HepG2 (cell line): ENCODE data around the gene ALG10. TPM values are rescaled to one million over a fixed set of nuclear protein-coding genes. Genes with fewer than 3 reads are reported as not detected.

Experiments used
- ATAC-seq: fragments of 200-7000 bp; cut with Tn5 transposase; 3 replicates; pipeline ENCODE4 v1.9.1; 2020; ENCODE audit warnings: mild to moderate bottlenecking, moderate library complexity
- BruUV-seq: library from RNA; stranded (reverse); fragments of 400-500 nt; replicated peaks from 2 replicates; lab custom pipeline; 2021; lab: Mats Ljungman, UMichigan
- CTCF ChIA-PET: fragments of 300-600 bp; formaldehyde crosslinking; extraction: SDS; loops from one replicate; lab custom pipeline; 2021; ENCODE audit warnings: low total read pairs, inconsistent platforms, low intra/inter-chr PET ratio; lab: Yijun Ruan, JAX
- POLR2A ChIA-PET: fragments of 350-600 bp; sonication (Branson Sonifier 250); formaldehyde crosslinking; loops from one replicate; lab custom pipeline; 2020; ENCODE audit warnings: antibody characterized with exemption, inconsistent platforms; lab: Yijun Ruan, JAX
- DNase-seq: peaks from one replicate; pipeline ENCODE4 v3.0.0-alpha.2; 2015; ENCODE audit warnings: low spot score
- FAIRE-seq: peaks from 3 replicates; lab custom pipeline; 2011; peaks lifted over from hg19 to GRCh38; lab: Jason Lieb, UNC
- H2AFZ ChIP-seq: one replicate; pipeline ENCODE4 v1.6.1; 2011; ENCODE audit warnings: low read length, inconsistent platforms
- H3K27ac ChIP-seq: fragments of 300-600 bp; 3 replicates; pipeline ENCODE4 v1.8.0; 2011; ENCODE audit warnings: mixed run types, mild to moderate bottlenecking, mixed read lengths, low read length, inconsistent platforms; ENCODE audit not compliant: insufficient read depth; ENCODE audit errors: extremely low read length
- H3K27me3 ChIP-seq, 2 experiments: fragments of 200-600 bp in 1 of 2; 2 replicates in 1 of 2; 3 replicates in 1 of 2; pipeline versions ENCODE4 v1.6.0 to v1.8.0; 2011; ENCODE audit warnings: low read length in 2 of 2, mild to moderate bottlenecking in 2 of 2, moderate library complexity in 2 of 2, inconsistent platforms in 1 of 2; ENCODE audit not compliant: insufficient read depth in 2 of 2, control insufficient read depth in 1 of 2
- H3K36me3 ChIP-seq, 2 experiments: fragments of 200-600 bp in 1 of 2; replicated peaks in 1 of 2; 2 replicates in 1 of 2; 3 replicates in 1 of 2; pipeline versions ENCODE4 v1.5.1 to v1.8.0; 2011; ENCODE audit warnings: low read length in 2 of 2, inconsistent platforms in 1 of 2; ENCODE audit not compliant: insufficient read depth in 2 of 2, control insufficient read depth in 1 of 2
- H3K4me1 ChIP-seq: 2 replicates; pipeline ENCODE4 v1.5.1; 2012; ENCODE audit warnings: low read length, inconsistent platforms; ENCODE audit not compliant: insufficient read depth
- H3K4me2 ChIP-seq: 2 replicates; pipeline ENCODE4 v1.6.0; 2011; ENCODE audit warnings: low read depth, low read length, inconsistent platforms
- H3K4me3 ChIP-seq, 3 experiments: fragments of 200-600 bp in 1 of 3; sonication (generic), shearing (Covaris generic) in 1 of 3; replicated peaks in 1 of 3; 2 replicates each; pipeline ENCODE4 v1.5.1; 2011 to 2016; ENCODE audit warnings: low read length in 3 of 3, inconsistent platforms in 2 of 3, low read depth in 2 of 3, mild to moderate bottlenecking in 2 of 3, control low read depth in 1 of 3, mixed read lengths in 1 of 3; ENCODE audit not compliant: insufficient read depth in 1 of 3
- H3K79me2 ChIP-seq: one replicate; pipeline ENCODE4 v1.6.1; 2011; ENCODE audit warnings: low read length, inconsistent platforms; ENCODE audit not compliant: insufficient read depth
- H3K9ac ChIP-seq: 2 replicates; pipeline ENCODE4 v1.6.0; 2011; ENCODE audit warnings: mild to moderate bottlenecking, low read depth, low read length, inconsistent platforms; ENCODE audit not compliant: insufficient read depth
- H3K9me3 ChIP-seq: 2 replicates; pipeline ENCODE4 v1.5.1; 2012; ENCODE audit warnings: mild to moderate bottlenecking, low read length
- H4K20me1 ChIP-seq: 2 replicates; pipeline ENCODE4 v1.6.0; 2011; ENCODE audit warnings: inconsistent platforms, mild to moderate bottlenecking, low read length, moderate library complexity; ENCODE audit not compliant: insufficient read depth
- SOX6 ChIP-seq, 2 experiments: fragments of 450-650 bp in 1 of 2; sonication (generic) in 1 of 2; formaldehyde crosslinking in 1 of 2; IDR thresholded peaks; 2 replicates each; pipeline versions ENCODE4 v1.4.0 to v1.6.1; 2017 to 2020; ENCODE audit warnings: antibody characterized with exemption in 1 of 2, mild to moderate bottlenecking in 1 of 2, missing genetic modification reagents in 1 of 2
- ZKSCAN5 ChIP-seq: sonication (generic); formaldehyde crosslinking; IDR thresholded peaks from 2 replicates; pipeline ENCODE4 v1.5.1; 2020; ENCODE audit warnings: mild to moderate bottlenecking, missing genetic modification reagents
- ZNF749 ChIP-seq: sonication (generic); formaldehyde crosslinking; IDR thresholded peaks from 2 replicates; pipeline ENCODE4 v1.8.0; 2022; ENCODE audit warnings: mild to moderate bottlenecking, missing genetic modification reagents, moderate library complexity, borderline replicate concordance
- WGBS: methylation state at CpG from one replicate; pipeline ENCODE4 v1.1.6; 2017; ENCODE audit warnings: low lambda C conversion rate; 5-methylcytosine and 5-hydroxymethylcytosine counted together
- in situ Hi-C: cut with HindIII; loops from 2 replicates; pipeline ENCODE4 v1.10.0; 2017; ENCODE audit warnings: low pct_unique_long_range_greater_than_20kb; ENCODE audit not compliant: extremely low pct_ligation_motif_present
- intact Hi-C: fragments of 100-400 bp; cut with micrococcal nuclease; formaldehyde crosslinking; loops from one replicate; pipeline ENCODE4 v1.10.0; 2022; ENCODE audit not compliant: unreplicated experiment
- polyA plus RNA-seq, 8 experiments: library from polyadenylated mRNA; depleted of rRNA in 3 of 8; stranded (reverse) in 7 of 8; unstranded in 1 of 8; fragments of >200 nt; fragmentation: Illumina TruSeq in 4 of 8; extraction: Trizol in 4 of 8; gene quantifications; 2 replicates each; pipeline versions ENCODE4 v1.2.1 to v1.2.3, GENCODE V29; 2011 to 2016; ENCODE audit warnings: low read depth in 4 of 8, missing spikeins in 1 of 8, mixed read lengths in 1 of 8; ENCODE audit not compliant: insufficient read depth in 1 of 8
- total RNA-seq, 5 experiments: library from RNA; depleted of rRNA; stranded (reverse); fragments of >200 nt; fragmentation: Illumina TruSeq; extraction: Trizol; gene quantifications; 2 replicates each; pipeline ENCODE4 v1.2.3, GENCODE V29; 2016; ENCODE audit warnings: low read depth in 1 of 5
- TF ChIP-seq, protein P1 (sequence below): sonication (generic); formaldehyde crosslinking; IDR thresholded peaks from 2 replicates; pipeline ENCODE4 v1.8.1; 2023; ENCODE audit warnings: mild to moderate bottlenecking, inconsistent platforms, moderate library complexity, missing genetic modification reagents, borderline replicate concordance
- TF ChIP-seq, protein P2 (sequence below): sonication (generic); formaldehyde crosslinking; IDR thresholded peaks from 2 replicates; pipeline ENCODE4 v1.5.0; 2020; ENCODE audit warnings: mild to moderate bottlenecking, missing genetic modification reagents

ALG10 gene
- total and polyA plus RNA-seq, 2 of the 13 experiments (the other 11 are each of a cell fraction or from before 2014, with no cell fraction given): 7.9 to 17.4 TPM

DNA sequence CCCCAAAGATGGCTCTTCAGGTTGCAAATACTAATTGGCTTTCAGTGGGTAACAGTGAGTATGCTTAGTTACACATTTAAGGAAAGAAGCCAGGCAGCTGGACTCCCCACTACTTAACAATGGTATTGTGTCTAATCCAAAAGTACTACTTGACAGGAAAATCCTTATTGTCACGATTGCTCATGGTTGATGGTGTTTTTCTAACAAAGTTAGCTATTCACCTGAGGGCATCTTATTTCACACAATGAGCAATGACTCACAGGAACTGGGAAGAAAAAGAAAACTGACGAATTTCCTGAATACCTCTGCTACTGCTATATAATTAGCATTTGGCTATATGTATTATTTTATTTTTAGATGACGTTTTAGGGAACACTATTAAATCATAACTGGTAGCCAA is 33.4 kb upstream of the ALG10 start:
- FAIRE-seq (no peak), DNase-seq (no peak), ATAC-seq (no peak)
- H3K9ac ChIP-seq: no peak overlapping the region
- in situ Hi-C loops: no loop called here
- POLR2A ChIA-PET: no interaction called here
- no peaks in the 10 kb centered on the region for H3K79me2 ChIP-seq
- H3K36me3 ChIP-seq: no peaks in the 10 kb centered on the region
- TF ChIP-seq, protein P1, sequence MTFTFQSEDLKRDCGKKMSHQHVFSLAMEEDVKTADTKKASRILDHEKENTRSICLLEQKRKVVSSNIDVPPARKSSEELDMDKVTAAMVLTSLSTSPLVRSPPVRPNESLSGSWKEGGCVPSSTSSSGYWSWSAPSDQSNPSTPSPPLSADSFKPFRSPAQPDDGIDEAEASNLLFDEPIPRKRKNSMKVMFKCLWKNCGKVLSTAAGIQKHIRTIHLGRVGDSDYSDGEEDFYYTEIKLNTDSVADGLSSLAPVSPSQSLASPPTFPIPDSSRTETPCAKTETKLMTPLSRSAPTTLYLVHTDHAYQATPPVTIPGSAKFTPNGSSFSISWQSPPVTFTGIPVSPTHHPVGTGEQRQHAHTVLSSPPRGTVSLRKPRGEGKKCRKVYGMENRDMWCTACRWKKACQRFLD (CRISPR knock-in tag): no peak
- TF ChIP-seq ZNF749 (no peak), ZKSCAN5 (CRISPR knock-in tag) (no peak), SOX6 (IDR thresholded peaks at IDR 0.05) (no peak), SOX6 (CRISPR knock-in tag; IDR thresholded peaks at IDR 0.05) (no peak)
- TF ChIP-seq, protein P2, sequence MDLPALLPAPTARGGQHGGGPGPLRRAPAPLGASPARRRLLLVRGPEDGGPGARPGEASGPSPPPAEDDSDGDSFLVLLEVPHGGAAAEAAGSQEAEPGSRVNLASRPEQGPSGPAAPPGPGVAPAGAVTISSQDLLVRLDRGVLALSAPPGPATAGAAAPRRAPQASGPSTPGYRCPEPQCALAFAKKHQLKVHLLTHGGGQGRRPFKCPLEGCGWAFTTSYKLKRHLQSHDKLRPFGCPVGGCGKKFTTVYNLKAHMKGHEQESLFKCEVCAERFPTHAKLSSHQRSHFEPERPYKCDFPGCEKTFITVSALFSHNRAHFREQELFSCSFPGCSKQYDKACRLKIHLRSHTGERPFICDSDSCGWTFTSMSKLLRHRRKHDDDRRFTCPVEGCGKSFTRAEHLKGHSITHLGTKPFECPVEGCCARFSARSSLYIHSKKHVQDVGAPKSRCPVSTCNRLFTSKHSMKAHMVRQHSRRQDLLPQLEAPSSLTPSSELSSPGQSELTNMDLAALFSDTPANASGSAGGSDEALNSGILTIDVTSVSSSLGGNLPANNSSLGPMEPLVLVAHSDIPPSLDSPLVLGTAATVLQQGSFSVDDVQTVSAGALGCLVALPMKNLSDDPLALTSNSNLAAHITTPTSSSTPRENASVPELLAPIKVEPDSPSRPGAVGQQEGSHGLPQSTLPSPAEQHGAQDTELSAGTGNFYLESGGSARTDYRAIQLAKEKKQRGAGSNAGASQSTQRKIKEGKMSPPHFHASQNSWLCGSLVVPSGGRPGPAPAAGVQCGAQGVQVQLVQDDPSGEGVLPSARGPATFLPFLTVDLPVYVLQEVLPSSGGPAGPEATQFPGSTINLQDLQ: no peak
- CTCF ChIA-PET: no interaction called here
- H3K9me3 ChIP-seq: no peaks in the 10 kb centered on the region
- BruUV-seq: no TSS peak
- H3K27me3 ChIP-seq: no peaks in the 10 kb centered on the region
- H3K27ac ChIP-seq: no peak overlapping the region
- H4K20me1 ChIP-seq: no peaks in the 10 kb centered on the region
- intact Hi-C loops: no loop called here
- H2AFZ ChIP-seq: no peak overlapping the region
- no peak overlapping the region for H3K4me2 ChIP-seq
- no peaks in the 10 kb centered on the region for H3K4me1 ChIP-seq
- H3K4me3 ChIP-seq: no peak overlapping the region
- WGBS: 0% methylated on average over 3 of the region's 3 CpGs
